Fibroblast of lung (primary cell): ENCODE measurements around the gene PHF2. TPM values are rescaled to one million over a fixed set of nuclear protein-coding genes. Genes with fewer than 3 reads are reported as not detected.

ENCODE experiments used
- DNase-seq, 2 donors: peaks; one replicate each; pipeline versions ENCODE4 v3.0.0 to v3.0.0-alpha.2; 2010; ENCODE audit warnings: low read depth in 2 of 2
- H2AFZ ChIP-seq: 2 replicates; pipeline ENCODE4 v1.5.1; 2012; ENCODE audit warnings: low read length, control low read depth, inconsistent platforms
- H3K27ac ChIP-seq: 2 replicates; pipeline ENCODE4 v1.5.1; 2011; ENCODE audit warnings: low read length, control low read depth; ENCODE audit not compliant: insufficient read depth
- H3K27me3 ChIP-seq: 2 replicates; pipeline ENCODE4 v1.5.1; 2011; ENCODE audit warnings: mild to moderate bottlenecking, low read length; ENCODE audit not compliant: control insufficient read depth, insufficient read depth
- H3K36me3 ChIP-seq: 2 replicates; pipeline ENCODE4 v1.5.1; 2011; ENCODE audit warnings: low read length; ENCODE audit not compliant: control insufficient read depth, insufficient read depth
- H3K4me1 ChIP-seq: 2 replicates; pipeline ENCODE4 v1.5.1; 2011; ENCODE audit warnings: low read length; ENCODE audit not compliant: control insufficient read depth, insufficient read depth; ENCODE audit errors: extremely low read depth
- H3K4me2 ChIP-seq: 2 replicates; pipeline ENCODE4 v1.5.1; 2011; ENCODE audit warnings: low read length, control low read depth; ENCODE audit not compliant: insufficient read depth; ENCODE audit errors: extremely low read depth
- H3K4me3 ChIP-seq, 4 experiments: fragments of 200-600 bp in 1 of 4; sonication (generic) in 1 of 4; replicated peaks in 1 of 4; 2 replicates each; pipeline ENCODE4 v1.5.1; 2011 to 2016; ENCODE audit warnings: low read length in 4 of 4, low read depth in 3 of 4, mild to moderate bottlenecking in 3 of 4, control low read depth in 2 of 4, inconsistent platforms in 1 of 4, mixed read lengths in 1 of 4; ENCODE audit not compliant: insufficient read depth in 1 of 4; ENCODE audit errors: control extremely low read depth in 1 of 4
- H3K79me2 ChIP-seq: 2 replicates; pipeline ENCODE4 v1.5.1; 2012; ENCODE audit warnings: mild to moderate bottlenecking, low read length, inconsistent platforms; ENCODE audit not compliant: control insufficient read depth, insufficient read depth
- H3K9ac ChIP-seq: 2 replicates; pipeline ENCODE4 v1.5.1; 2011; ENCODE audit warnings: mild to moderate bottlenecking, low read length, control low read depth; ENCODE audit not compliant: insufficient read depth
- H3K9me3 ChIP-seq: 2 replicates; pipeline ENCODE4 v1.5.1; 2012; ENCODE audit warnings: low read depth, low read length; ENCODE audit not compliant: control insufficient read depth, insufficient read depth
- H4K20me1 ChIP-seq: 2 replicates; pipeline ENCODE4 v1.5.1; 2011; ENCODE audit warnings: low read length; ENCODE audit not compliant: control insufficient read depth, insufficient read depth; ENCODE audit errors: extremely low read depth
- CTCF ChIP-seq, 2 donors: IDR thresholded peaks in 1 of 2; conservative IDR thresholded peaks in 1 of 2; 1 replicate in 1 of 2; 2 replicates in 1 of 2; pipeline ENCODE4 v1.5.1; 2011 to 2012; ENCODE audit warnings: low read length in 2 of 2, control low read depth in 1 of 2, inconsistent platforms in 1 of 2, low read depth in 1 of 2, mild to moderate bottlenecking in 1 of 2
- EZH2 ChIP-seq: IDR thresholded peaks from 2 replicates; pipeline ENCODE4 v1.5.1; 2012; ENCODE audit warnings: low read length, control low read depth, mild to moderate bottlenecking; ENCODE audit errors: missing control alignments
- polyA plus RNA-seq, 2 donors: library from polyadenylated mRNA; depleted of rRNA in 1 of 2; stranded (reverse) in 1 of 2; unstranded in 1 of 2; fragments of >200 nt; gene quantifications; 2 replicates each; pipeline ENCODE4 v1.2.1, GENCODE V29; 2011 to 2012; ENCODE audit warnings: missing spikeins in 1 of 2
- total RNA-seq: library from RNA; depleted of rRNA; stranded (reverse); fragments of >200 nt; gene quantifications from 2 replicates; pipeline ENCODE4 v1.2.1, GENCODE V29; 2014

The PHF2 gene
- total and polyA plus RNA-seq, 2 donors (not counting 1 experiment from before 2014, with no cell fraction given): 9.2 to 13.4 TPM

DNA sequence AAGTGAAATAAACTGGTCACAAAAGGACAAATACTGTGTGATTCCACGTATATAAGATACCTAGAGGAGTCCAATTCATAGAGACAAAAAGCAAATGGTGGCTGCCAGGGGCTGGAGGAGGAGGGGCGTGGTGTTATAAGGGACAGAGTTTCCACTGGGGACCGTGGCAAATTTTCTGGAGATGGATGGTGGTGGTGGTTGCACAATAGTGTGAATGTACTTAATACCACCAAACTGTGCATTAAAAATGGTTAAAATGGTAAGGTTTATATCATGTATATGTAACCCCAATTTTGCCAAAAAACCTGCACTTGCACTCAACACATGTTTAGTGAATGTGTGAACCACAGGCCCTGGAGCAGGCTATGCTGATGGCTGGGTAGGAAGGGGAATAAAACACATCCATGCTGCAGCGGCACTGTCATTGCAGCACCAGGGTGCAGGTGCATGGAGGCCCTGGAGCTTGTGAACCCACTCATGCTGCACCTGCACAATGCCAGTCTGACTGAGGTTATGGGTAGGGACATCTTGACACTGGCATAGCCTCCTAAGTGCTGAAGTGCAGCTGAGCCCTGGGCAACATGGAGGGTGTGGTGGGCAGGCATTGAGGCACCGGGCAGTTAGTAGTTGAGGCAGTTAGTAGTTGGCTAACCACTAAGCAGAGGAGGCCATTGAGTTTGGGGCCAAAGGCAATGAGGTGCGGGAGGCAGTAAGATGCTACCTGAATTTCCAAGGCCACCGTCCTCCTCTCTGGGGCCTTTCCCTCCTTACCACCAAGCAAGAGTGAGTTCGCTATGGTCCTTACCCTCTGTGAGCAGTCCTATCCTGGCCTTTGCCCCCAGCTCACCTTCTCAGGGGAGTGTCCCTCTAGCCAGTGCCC lies 3.5 kb upstream of the PHF2 start:
- Histone ChIP-seq H3K4me1 (peaks cover 7% of the 10 kb centered on the region), H3K79me2 (peaks cover 11% of the 10 kb centered on the region), H3K36me3 (no peaks in the 10 kb centered on the region), H3K9me3 (no peaks in the 10 kb centered on the region), H3K4me3 (no peak overlapping the region), H3K27ac (no peak overlapping the region), H3K27me3 (no peaks in the 10 kb centered on the region), H4K20me1 (no peaks in the 10 kb centered on the region), H3K9ac (no peak overlapping the region), H2AFZ (no peak overlapping the region), H3K4me2 (no peak overlapping the region)
- no peak for DNase-seq
- TF ChIP-seq EZH2 (no peak), CTCF (conservative IDR thresholded peaks at IDR 0.05 in 1 of 2, IDR thresholded peaks at IDR 0.05 in 1 of 2; ENCODE audit: low read depth in 1 of 2, low read length in 2 of 2) (no peak)

DNA sequence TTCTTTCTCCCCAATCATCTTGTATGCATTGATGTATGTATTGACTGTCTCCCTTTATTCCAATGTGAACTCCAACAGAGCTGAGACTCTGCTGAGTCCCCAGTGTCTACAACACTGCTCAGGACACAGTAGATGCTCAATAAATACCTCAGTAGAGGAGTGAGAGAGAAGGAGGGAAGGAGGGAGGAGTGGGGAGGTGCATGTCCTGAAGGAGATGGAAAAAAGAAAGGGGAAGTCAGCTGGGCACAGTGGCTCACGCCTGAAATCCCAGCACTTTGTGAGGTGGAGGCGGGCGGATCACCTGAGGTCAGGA lies 2.9 kb upstream of the PHF2 start:
- H3K9me3 ChIP-seq: no peaks in the 10 kb centered on the region
- H3K79me2 ChIP-seq: peaks cover 17% of the 10 kb centered on the region
- no peak overlapping the region for H3K4me2 ChIP-seq
- no peak overlapping the region for H3K4me3 ChIP-seq
- no peaks in the 10 kb centered on the region for H3K27me3 ChIP-seq
- H3K36me3 ChIP-seq: no peaks in the 10 kb centered on the region
- TF ChIP-seq EZH2: no peak
- no peak for TF ChIP-seq CTCF (conservative IDR thresholded peaks at IDR 0.05 in 1 of 2, IDR thresholded peaks at IDR 0.05 in 1 of 2; ENCODE audit: low read depth in 1 of 2, low read length in 2 of 2)
- no peak overlapping the region for H2AFZ ChIP-seq
- no peak for DNase-seq
- H3K27ac ChIP-seq: no peak overlapping the region
- peaks cover 7% of the 10 kb centered on the region for H3K4me1 ChIP-seq
- no peaks in the 10 kb centered on the region for H4K20me1 ChIP-seq
- H3K9ac ChIP-seq: no peak overlapping the region

- Histone ChIP-seq H3K4me1 (peaks cover 7% of the 10 kb centered on the region), H2AFZ (no peak overlapping the region), H3K79me2 (peaks cover 19% of the 10 kb centered on the region), H3K9ac (no peak overlapping the region), H4K20me1 (no peaks in the 10 kb centered on the region), H3K9me3 (no peaks in the 10 kb centered on the region), H3K4me3 (peak overlapping the region in 1 of 4 experiments; percentile 77), H3K27me3 (no peaks in the 10 kb centered on the region), H3K27ac (no peak overlapping the region), H3K4me2 (no peak overlapping the region), H3K36me3 (no peaks in the 10 kb centered on the region)
- DNase-seq: no peak
- TF ChIP-seq EZH2 (no peak), CTCF (conservative IDR thresholded peaks at IDR 0.05 in 1 of 2, IDR thresholded peaks at IDR 0.05 in 1 of 2; ENCODE audit: low read depth in 1 of 2, low read length in 2 of 2) (no peak)
Observed at GRCh38 chr9:93574091-93574899, 2.1 kb upstream of the PHF2 start.
